ENCODE measurements around the gene TSNAXIP1. TPM values are rescaled to one million over a fixed set of nuclear protein-coding genes. Genes with fewer than 3 reads are reported as not detected.
A peak's percentile ranks its signal among the peaks of the same experiment; 100 is the strongest.
"Not testable (repeated sequence)": the region's sequence is repeated elsewhere in the genome, so short reads cannot be mapped to it uniquely, and the experiment has no call there.

Gene TSNAXIP1
- total RNA-seq, 1 donor from 2014 or later, result under 0.01 TPM

- peak; percentile 89 for DNase-seq (ENCODE audit: low read depth)
Measured at GRCh38 chr16:67860589-67861398, 54.1 kb downstream of the TSNAXIP1 start.

GRCh38 chr16:67861877-67862276, 55.2 kb downstream of the TSNAXIP1 start:
- H3K4me3 ChIP-seq (ENCODE audit: low read depth, low read length), result no peak overlapping the region
- FAIRE-seq, result no peak
- no peaks in the 10 kb centered on the region for H3K27me3 ChIP-seq (ENCODE audit: control insufficient read depth, insufficient read depth, low read length)
- H3K36me3 ChIP-seq (ENCODE audit: control insufficient read depth, insufficient read depth, low read length), result peaks cover 7% of the 10 kb centered on the region
- no peak for TF ChIP-seq CTCF (IDR thresholded peaks at IDR 0.05; ENCODE audit: insufficient read depth, low read length, severe bottlenecking)
- DNase-seq (ENCODE audit: low read depth), result no peak

More at GRCh38 chr16:67860589-67861398, 54.1 kb downstream of the TSNAXIP1 start:
- Histone ChIP-seq H3K36me3 (ENCODE audit: control insufficient read depth, insufficient read depth, low read length) (peaks cover 7% of the 10 kb centered on the region), H3K27me3 (ENCODE audit: control insufficient read depth, insufficient read depth, low read length) (no peaks in the 10 kb centered on the region), H3K4me3 (ENCODE audit: low read depth, low read length) (no peak overlapping the region)
- FAIRE-seq, result no peak
- no peak for TF ChIP-seq CTCF (IDR thresholded peaks at IDR 0.05; ENCODE audit: insufficient read depth, low read length, severe bottlenecking)

- Histone ChIP-seq H3K27me3 (ENCODE audit: control insufficient read depth, insufficient read depth, low read length) (no peaks in the 10 kb centered on the region), H3K36me3 (ENCODE audit: control insufficient read depth, insufficient read depth, low read length) (peaks cover 12% of the 10 kb centered on the region), H3K4me3 (ENCODE audit: low read depth, low read length) (no peak overlapping the region)
- no peak for TF ChIP-seq CTCF (IDR thresholded peaks at IDR 0.05; ENCODE audit: insufficient read depth, low read length, severe bottlenecking)
- FAIRE-seq (no peak), DNase-seq (ENCODE audit: low read depth) (no peak)
Measured at GRCh38 chr16:67862623-67863583, 56.2 kb downstream of the TSNAXIP1 start.

GRCh38 chr16:67864044-67864443, 57.4 kb downstream of the TSNAXIP1 start:
- not testable (repeated sequence) for FAIRE-seq

GRCh38 chr16:67864594-67864993, 57.9 kb downstream of the TSNAXIP1 start:
- H3K4me3 ChIP-seq (ENCODE audit: low read depth, low read length), result no peak overlapping the region
- no peak for DNase-seq (ENCODE audit: low read depth)
- no peak for FAIRE-seq
- no peak for TF ChIP-seq CTCF (IDR thresholded peaks at IDR 0.05; ENCODE audit: insufficient read depth, low read length, severe bottlenecking)
- no peaks in the 10 kb centered on the region for H3K27me3 ChIP-seq (ENCODE audit: control insufficient read depth, insufficient read depth, low read length)
- peaks cover 18% of the 10 kb centered on the region for H3K36me3 ChIP-seq (ENCODE audit: control insufficient read depth, insufficient read depth, low read length)

More at GRCh38 chr16:67864044-67864443, 57.4 kb downstream of the TSNAXIP1 start:
- not testable (repeated sequence) for H3K27me3 ChIP-seq (ENCODE audit: control insufficient read depth, insufficient read depth, low read length); DNase-seq (ENCODE audit: low read depth); H3K4me3 ChIP-seq (ENCODE audit: low read depth, low read length)
- H3K36me3 ChIP-seq (ENCODE audit: control insufficient read depth, insufficient read depth, low read length), result peaks cover 18% of the 10 kb centered on the region

GRCh38 chr16:67865318-67865717, 58.6 kb downstream of the TSNAXIP1 start:
- no peak for FAIRE-seq
- Histone ChIP-seq H3K4me3 (ENCODE audit: low read depth, low read length) (no peak overlapping the region), H3K27me3 (ENCODE audit: control insufficient read depth, insufficient read depth, low read length) (no peaks in the 10 kb centered on the region), H3K36me3 (ENCODE audit: control insufficient read depth, insufficient read depth, low read length) (peaks cover 20% of the 10 kb centered on the region)
- peak; percentile 41 for DNase-seq (ENCODE audit: low read depth)
- peak; percentile 57 for TF ChIP-seq CTCF (IDR thresholded peaks at IDR 0.05; ENCODE audit: insufficient read depth, low read length, severe bottlenecking)

All from bronchial epithelial cell (primary cell).